H1 (cell line): ENCODE measurements around the gene CPT1A. TPM values are rescaled to one million over a fixed set of nuclear protein-coding genes. Genes with fewer than 3 reads are reported as not detected.

ENCODE experiments used
- CTCF ChIA-PET: fragments of 300-600 bp; sonication (Branson Sonifier 250); formaldehyde crosslinking; loops from one replicate; lab custom pipeline; 2021; ENCODE audit not compliant: partially characterized antibody; lab: Charles Lee
- POLR2A ChIA-PET: fragments of 300-600 bp; sonication (Branson Sonifier 250); formaldehyde crosslinking; loops from one replicate; lab custom pipeline; 2021; ENCODE audit warnings: inconsistent platforms; ENCODE audit not compliant: partially characterized antibody; lab: Charles Lee
- DNase-seq, 2 experiments: peaks; one replicate each; pipeline versions ENCODE4 v3.0.0 to v3.0.0-alpha.2; 2010 to 2022; ENCODE audit warnings: low spot score in 2 of 2, low read depth in 1 of 2, mixed read lengths in 1 of 2
- FAIRE-seq: peaks from 2 replicates; lab custom pipeline; 2011; peaks lifted over from hg19 to GRCh38; lab: Jason Lieb, UNC
- H2AFZ ChIP-seq: 2 replicates; pipeline ENCODE4 v1.8.1; 2012; ENCODE audit warnings: low read length, inconsistent platforms
- H2AK5ac ChIP-seq: 2 replicates; pipeline ENCODE4 v1.6.1; 2013; ENCODE audit warnings: low read depth, low read length
- H2BK120ac ChIP-seq: replicated peaks from 2 replicates; pipeline ENCODE3; 2013; ENCODE audit warnings: low read depth, low read length, inconsistent platforms
- H2BK12ac ChIP-seq: 2 replicates; pipeline ENCODE4 v1.6.1; 2013; ENCODE audit warnings: low read depth, low read length
- H2BK15ac ChIP-seq: 2 replicates; pipeline ENCODE4 v1.6.1; 2013; ENCODE audit warnings: low read length
- H2BK20ac ChIP-seq: 2 replicates; pipeline ENCODE4 v1.6.1; 2013; ENCODE audit warnings: low read length
- H2BK5ac ChIP-seq: 2 replicates; pipeline ENCODE4 v1.6.1; 2013; ENCODE audit warnings: low read depth, low read length
- H3K14ac ChIP-seq: 2 replicates; pipeline ENCODE4 v1.6.1; 2013; ENCODE audit warnings: inconsistent platforms; ENCODE audit not compliant: insufficient read length
- H3K18ac ChIP-seq: 2 replicates; pipeline ENCODE4 v1.6.1; 2013; ENCODE audit warnings: low read length; ENCODE audit errors: extremely low read depth
- H3K23ac ChIP-seq: 2 replicates; pipeline ENCODE4 v1.6.1; 2013; ENCODE audit warnings: inconsistent platforms; ENCODE audit not compliant: insufficient read length
- H3K23me2 ChIP-seq: 2 replicates; pipeline ENCODE4 v1.6.1; 2013; ENCODE audit warnings: low read depth, low read length
- H3K27ac ChIP-seq: 2 replicates; pipeline ENCODE4 v1.6.1; 2011; ENCODE audit warnings: low read depth, low read length, inconsistent platforms
- H3K27me3 ChIP-seq, 4 experiments: replicated peaks in 1 of 4; 1 replicate in 1 of 4; 2 replicates in 3 of 4; pipeline versions ENCODE4 v1.6.1 to v1.8.1; 2011 to 2013; ENCODE audit warnings: low read length in 3 of 4, mild to moderate bottlenecking in 3 of 4, inconsistent platforms in 2 of 4, mixed read lengths in 2 of 4, moderate library complexity in 1 of 4; ENCODE audit not compliant: control insufficient read depth in 3 of 4, insufficient read depth in 3 of 4; ENCODE audit errors: extremely low read depth in 1 of 4
- H3K36me3 ChIP-seq, 4 experiments: 2 replicates each; pipeline versions ENCODE4 v1.6.1 to v1.8.1; 2011 to 2013; ENCODE audit warnings: mild to moderate bottlenecking in 4 of 4, low read length in 3 of 4, moderate library complexity in 2 of 4, control low read depth in 1 of 4, inconsistent platforms in 1 of 4; ENCODE audit not compliant: insufficient read depth in 4 of 4, control insufficient read depth in 2 of 4
- H3K4ac ChIP-seq: replicated peaks from 2 replicates; pipeline ENCODE3; 2013; ENCODE audit warnings: low read length, low read depth, mixed read lengths, inconsistent platforms; ENCODE audit not compliant: insufficient read length
- H3K4me1 ChIP-seq, 4 experiments: replicated peaks in 1 of 4; 1 replicate in 1 of 4; 2 replicates in 3 of 4; pipeline versions ENCODE4 v1.6.1 to v1.8.1; 2011 to 2013; ENCODE audit warnings: low read length in 3 of 4, inconsistent platforms in 2 of 4, mixed read lengths in 1 of 4; ENCODE audit not compliant: insufficient read depth in 4 of 4, control insufficient read depth in 3 of 4
- H3K4me2 ChIP-seq, 2 experiments: 2 replicates each; pipeline versions ENCODE4 v1.6.1 to v1.8.1; 2011 to 2013; ENCODE audit warnings: low read depth in 2 of 2, low read length in 2 of 2, control low read depth in 1 of 2, inconsistent platforms in 1 of 2, mild to moderate bottlenecking in 1 of 2; ENCODE audit not compliant: insufficient read depth in 1 of 2
- H3K4me3 ChIP-seq, 4 experiments: fragments of 200-600, 300-600 bp in 1 of 4; sonication (generic), shearing (Covaris generic), sonication (Bioruptor Twin) in 1 of 4; 2 replicates each; pipeline versions ENCODE4 v1.5.1 to v1.8.1; 2011 to 2016; ENCODE audit warnings: low read length in 4 of 4, low read depth in 3 of 4, control low read depth in 2 of 4, inconsistent platforms in 2 of 4, mild to moderate bottlenecking in 2 of 4, mixed read lengths in 1 of 4, moderate library complexity in 1 of 4; ENCODE audit not compliant: insufficient read depth in 2 of 4; ENCODE audit errors: extremely low read depth in 1 of 4
- H3K56ac ChIP-seq: replicated peaks from 2 replicates; pipeline ENCODE3; 2013; ENCODE audit warnings: low read depth, mild to moderate bottlenecking, mixed read lengths, low read length, inconsistent platforms; ENCODE audit not compliant: insufficient read length
- H3K79me1 ChIP-seq: 2 replicates; pipeline ENCODE4 v1.6.1; 2013; ENCODE audit warnings: low read depth, low read length, control low read depth
- H3K79me2 ChIP-seq, 2 experiments: 2 replicates each; pipeline versions ENCODE4 v1.6.1 to v1.8.1; 2012 to 2013; ENCODE audit warnings: low read length in 2 of 2, mild to moderate bottlenecking in 2 of 2, inconsistent platforms in 1 of 2; ENCODE audit not compliant: insufficient read depth in 2 of 2, control insufficient read depth in 1 of 2
- H3K9ac ChIP-seq, 4 experiments: replicated peaks in 1 of 4; 1 replicate in 1 of 4; 2 replicates in 3 of 4; pipeline versions ENCODE4 v1.6.1 to v1.8.1; 2011 to 2013; ENCODE audit warnings: low read depth in 3 of 4, low read length in 3 of 4, control low read depth in 2 of 4, mild to moderate bottlenecking in 2 of 4, moderate library complexity in 2 of 4, inconsistent platforms in 1 of 4; ENCODE audit errors: extremely low read depth in 1 of 4
- H3K9me3 ChIP-seq, 2 experiments: 2 replicates each; pipeline versions ENCODE4 v1.6.1 to v1.8.1; 2012 to 2013; ENCODE audit warnings: mild to moderate bottlenecking in 2 of 2, moderate library complexity in 2 of 2, control low read depth in 1 of 2, inconsistent platforms in 1 of 2, low read depth in 1 of 2, low read length in 1 of 2, mixed read lengths in 1 of 2; ENCODE audit not compliant: insufficient read depth in 2 of 2
- H4K20me1 ChIP-seq, 2 experiments: replicated peaks in 1 of 2; 2 replicates each; pipeline versions ENCODE3 to v1.8.1; 2011 to 2013; ENCODE audit warnings: inconsistent platforms in 2 of 2, low read length in 2 of 2, mild to moderate bottlenecking in 1 of 2; ENCODE audit not compliant: insufficient read depth in 2 of 2, control insufficient read depth in 1 of 2
- H4K5ac ChIP-seq: 2 replicates; pipeline ENCODE4 v1.6.1; 2013; ENCODE audit warnings: low read length, low read depth, mixed read lengths, inconsistent platforms; ENCODE audit not compliant: insufficient read length
- H4K8ac ChIP-seq: 2 replicates; pipeline ENCODE4 v1.8.0; 2013; ENCODE audit warnings: mild to moderate bottlenecking, moderate library complexity, low read length, inconsistent platforms; ENCODE audit not compliant: insufficient read depth; ENCODE audit errors: extremely low read depth
- H4K91ac ChIP-seq: replicated peaks from 2 replicates; pipeline ENCODE3; 2013; ENCODE audit warnings: low read length, mixed read lengths, inconsistent platforms; ENCODE audit not compliant: insufficient read length
- BACH1 ChIP-seq: IDR thresholded peaks from 2 replicates; pipeline ENCODE4 v1.6.1; 2012; ENCODE audit warnings: low read length, improper control_type of control experiment
- GTF2F1 ChIP-seq: IDR thresholded peaks from 2 replicates; pipeline ENCODE4 v1.6.1; 2012; ENCODE audit warnings: low read depth, low read length, improper control_type of control experiment, borderline replicate concordance
- PHF8 ChIP-seq: fragments of 200-600 bp; sonication (generic); conservative IDR thresholded peaks from 2 replicates; pipeline ENCODE4 v1.7.1; 2012; ENCODE audit warnings: low read depth, mild to moderate bottlenecking, inconsistent platforms, low read length, moderate library complexity
- POU5F1 ChIP-seq: IDR thresholded peaks from 2 replicates; pipeline ENCODE4 v1.6.1; 2011; ENCODE audit warnings: low read depth, mild to moderate bottlenecking, low read length, moderate library complexity
- TEAD4 ChIP-seq: IDR thresholded peaks from 2 replicates; pipeline ENCODE4 v1.6.1; 2012; ENCODE audit warnings: low read depth, low read length, inconsistent platforms, mixed read lengths
- ZNF274 ChIP-seq: IDR thresholded peaks from 2 replicates; pipeline ENCODE4 v1.7.0; 2012; ENCODE audit warnings: low read length, borderline replicate concordance; ENCODE audit errors: extremely low read depth
- WGBS, 2 experiments: shearing (Covaris generic) in 1 of 2; methylation state at CpG; one replicate each; pipeline versions ENCODE4 v1.1.6 to v1.1.7; 2013 to 2015; ENCODE audit warnings: low lambda C conversion rate in 2 of 2, mixed read lengths in 2 of 2, inconsistent platforms in 1 of 2, low coverage in 1 of 2, missing lambda C conversion rate in 1 of 2; ENCODE audit not compliant: insufficient replicate concordance in 2 of 2, insufficient coverage in 1 of 2, insufficient read length in 1 of 2; ENCODE audit errors: extremely low coverage in 1 of 2, missing lambda C conversion rate in 1 of 2; 5-methylcytosine and 5-hydroxymethylcytosine counted together
- polyA plus RNA-seq, 7 experiments: library from polyadenylated mRNA; depleted of rRNA in 3 of 7; stranded (reverse) in 5 of 7; unstranded in 2 of 7; fragments of >200 nt in 5 of 7; fragments of 200-250 nt in 2 of 7; gene quantifications; 1 replicate in 5 of 7; 2 replicates in 1 of 7; 4 replicates in 1 of 7; pipeline versions ENCODE4 v1.2.1 to v1.2.3, GENCODE V29; 2011 to 2013; ENCODE audit warnings: missing spikeins in 2 of 7, mixed read lengths in 2 of 7
- total RNA-seq: library from RNA; stranded (reverse); fragmentation: NEBNext Ultra II Directional; extraction: Animal tissue kit (Norgen Biotek cat#: 25700); gene quantifications from 2 replicates; pipeline ENCODE4 v1.2.1, GENCODE V29; 2021
- TF ChIP-seq, protein P1 (sequence below), 3 experiments: IDR thresholded peaks; 1 replicate in 2 of 3; 2 replicates in 1 of 3; pipeline versions ENCODE4 v1.5.1 to v1.6.1; 2011; ENCODE audit warnings: low read length in 3 of 3, mild to moderate bottlenecking in 3 of 3, inconsistent platforms in 2 of 3, low read depth in 1 of 3, moderate library complexity in 1 of 3; ENCODE audit not compliant: insufficient read depth in 1 of 3; ENCODE audit errors: control extremely low read depth in 1 of 3
- TF ChIP-seq, protein P2 (sequence below): IDR thresholded peaks from 2 replicates; pipeline ENCODE4 v1.6.1; 2011; ENCODE audit warnings: low read depth, mild to moderate bottlenecking, low read length; ENCODE audit not compliant: insufficient read depth
- TF ChIP-seq, protein P3 (sequence below): IDR thresholded peaks from 2 replicates; pipeline ENCODE4 v1.6.1; 2011; ENCODE audit warnings: low read length, improper control_type of control experiment

Gene CPT1A
- total and polyA plus RNA-seq, 2 of the 8 experiments (the other 6 are each of a cell fraction or from before 2014, with no cell fraction given) = 2.9 to 12.2 TPM

DNA sequence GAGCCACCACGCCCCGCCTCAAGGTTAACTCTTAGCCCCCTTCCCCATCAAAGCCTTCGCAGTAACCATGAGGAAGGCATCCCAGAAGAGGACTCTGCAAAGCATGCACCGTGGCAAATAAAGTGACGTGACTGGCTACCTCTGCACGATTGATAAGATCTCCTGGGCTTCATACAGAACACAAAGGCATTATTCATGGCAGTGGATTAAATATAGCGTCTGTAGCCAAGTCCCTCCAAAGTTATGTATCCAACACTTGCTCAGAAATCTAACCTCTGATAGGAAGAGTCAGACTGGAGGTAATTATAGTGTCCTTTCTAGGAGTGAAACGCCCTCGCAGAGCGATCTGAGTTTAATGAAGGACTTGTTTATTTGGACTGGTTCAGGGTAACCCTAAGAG lies 22.4 kb downstream of the CPT1A start:
- Histone ChIP-seq H2BK5ac (no peak overlapping the region), H3K4me1 (peaks cover 0 to 2% (median 0%) of the 10 kb centered on the region in 4 experiments; a peak in 3 of 7 replicates), H4K5ac (no peak overlapping the region), H3K9me3 (no peaks in the 10 kb centered on the region), H3K23me2 (peaks cover 6% of the 10 kb centered on the region; the same call in 1 of the 2 replicates), H3K4me2 (no peak overlapping the region), H3K14ac (no peak overlapping the region), H3K23ac (no peak overlapping the region), H3K56ac (no peak overlapping the region), H4K91ac (no peak overlapping the region), H4K8ac (no peak overlapping the region), H3K9ac (no peak overlapping the region), H3K79me2 (no peaks in the 10 kb centered on the region), H4K20me1 (peaks cover 0 to 5% of the 10 kb centered on the region in 2 experiments), H3K36me3 (no peaks in the 10 kb centered on the region), H3K27ac (no peak overlapping the region), H2BK12ac (no peak overlapping the region), H2BK20ac (no peak overlapping the region), H3K27me3 (no peaks in the 10 kb centered on the region), H3K4ac (no peak overlapping the region), H2BK15ac (no peak overlapping the region), H2AK5ac (no peak overlapping the region), H3K4me3 (no peak overlapping the region), H2AFZ (no peak overlapping the region), H2BK120ac (no peak overlapping the region), H3K79me1 (no peaks in the 10 kb centered on the region), H3K18ac (no peak overlapping the region)
- ChIA-PET POLR2A (interaction anchor here (1.9 kb wide), 1 partner anchor 11 kb away, joined by 4 read pairs; no protein-coding TSS in a partner anchor), CTCF (interaction anchor here (0.9 to 8.6 kb wide), 5 partner anchors 8 to 66 kb away, joined by 3 to 63 read pairs (median 7); no protein-coding TSS in a partner anchor)
- no peak for FAIRE-seq
- 82% methylated on average over 10 of the region's 10 CpGs; no CpG with 5 or more reads in 1 of the 2 experiments for WGBS, 2 experiments
- DNase-seq = no peak
- TF ChIP-seq TEAD4 = no peak
- TF ChIP-seq, protein P1, sequence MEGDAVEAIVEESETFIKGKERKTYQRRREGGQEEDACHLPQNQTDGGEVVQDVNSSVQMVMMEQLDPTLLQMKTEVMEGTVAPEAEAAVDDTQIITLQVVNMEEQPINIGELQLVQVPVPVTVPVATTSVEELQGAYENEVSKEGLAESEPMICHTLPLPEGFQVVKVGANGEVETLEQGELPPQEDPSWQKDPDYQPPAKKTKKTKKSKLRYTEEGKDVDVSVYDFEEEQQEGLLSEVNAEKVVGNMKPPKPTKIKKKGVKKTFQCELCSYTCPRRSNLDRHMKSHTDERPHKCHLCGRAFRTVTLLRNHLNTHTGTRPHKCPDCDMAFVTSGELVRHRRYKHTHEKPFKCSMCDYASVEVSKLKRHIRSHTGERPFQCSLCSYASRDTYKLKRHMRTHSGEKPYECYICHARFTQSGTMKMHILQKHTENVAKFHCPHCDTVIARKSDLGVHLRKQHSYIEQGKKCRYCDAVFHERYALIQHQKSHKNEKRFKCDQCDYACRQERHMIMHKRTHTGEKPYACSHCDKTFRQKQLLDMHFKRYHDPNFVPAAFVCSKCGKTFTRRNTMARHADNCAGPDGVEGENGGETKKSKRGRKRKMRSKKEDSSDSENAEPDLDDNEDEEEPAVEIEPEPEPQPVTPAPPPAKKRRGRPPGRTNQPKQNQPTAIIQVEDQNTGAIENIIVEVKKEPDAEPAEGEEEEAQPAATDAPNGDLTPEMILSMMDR (IDR thresholded peaks at IDR 0.05; ENCODE audit: control extremely low read depth in 1 of 3, insufficient read depth in 1 of 3, low read depth in 1 of 3, low read length in 3 of 3) = no peak
- TF ChIP-seq BACH1 = no peak
- TF ChIP-seq, protein P2, sequence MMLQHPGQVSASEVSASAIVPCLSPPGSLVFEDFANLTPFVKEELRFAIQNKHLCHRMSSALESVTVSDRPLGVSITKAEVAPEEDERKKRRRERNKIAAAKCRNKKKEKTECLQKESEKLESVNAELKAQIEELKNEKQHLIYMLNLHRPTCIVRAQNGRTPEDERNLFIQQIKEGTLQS = no peak
- TF ChIP-seq GTF2F1 = no peak
- TF ChIP-seq POU5F1 = no peak
- no peak for TF ChIP-seq PHF8
- TF ChIP-seq, protein P3, sequence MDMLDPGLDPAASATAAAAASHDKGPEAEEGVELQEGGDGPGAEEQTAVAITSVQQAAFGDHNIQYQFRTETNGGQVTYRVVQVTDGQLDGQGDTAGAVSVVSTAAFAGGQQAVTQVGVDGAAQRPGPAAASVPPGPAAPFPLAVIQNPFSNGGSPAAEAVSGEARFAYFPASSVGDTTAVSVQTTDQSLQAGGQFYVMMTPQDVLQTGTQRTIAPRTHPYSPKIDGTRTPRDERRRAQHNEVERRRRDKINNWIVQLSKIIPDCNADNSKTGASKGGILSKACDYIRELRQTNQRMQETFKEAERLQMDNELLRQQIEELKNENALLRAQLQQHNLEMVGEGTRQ = no peak
- no peak for TF ChIP-seq ZNF274
